HG03558 (cell line): ENCODE measurements around the gene BPIFB6.

Experiments
- ATAC-seq: cut with Tn5 transposase; IDR thresholded peaks from one replicate; pipeline ENCODE4 v1.9.1; 2021; ENCODE audit warnings: moderate number of reproducible peaks; ENCODE audit not compliant: unreplicated experiment; ENCODE audit errors: extremely low read depth

The BPIFB6 gene

GRCh38 chr20:33000802-33001466, 30.5 kb upstream of the BPIFB6 start:
- no peak for ATAC-seq

- no peak for ATAC-seq
Measured at GRCh38 chr20:33002087-33002808, 29.2 kb upstream of the BPIFB6 start.

GRCh38 chr20:33004141-33004751, 27.2 kb upstream of the BPIFB6 start, which contains the start of gene SUN5:
SUN5 (minus strand) TSS chr20:33004433; CDS start chr20:33004340, 93 bp downstream.
- no peak for ATAC-seq

- ATAC-seq = no peak
Measured at GRCh38 chr20:33005132-33005566, 26.3 kb upstream of the BPIFB6 start.

GRCh38 chr20:33005908-33006775, 25.3 kb upstream of the BPIFB6 start:
- ATAC-seq = no peak

- no peak for ATAC-seq
Measured at GRCh38 chr20:33006776-33007375, 24.6 kb upstream of the BPIFB6 start.

- no peak for ATAC-seq
Measured at GRCh38 chr20:33007376-33008335, 23.8 kb upstream of the BPIFB6 start, which contains the start of gene BPIFB2. BPIFB2 (plus strand) TSS chr20:33007704; CDS start chr20:33008575, 871 bp downstream.

- no peak for ATAC-seq
Measured at GRCh38 chr20:33008336-33009213, 22.9 kb upstream of the BPIFB6 start.

- no peak for ATAC-seq
Measured at GRCh38 chr20:33009214-33010132, 22.0 kb upstream of the BPIFB6 start.

GRCh38 chr20:33010133-33010504, 21.3 kb upstream of the BPIFB6 start:
- ATAC-seq = no peak

GRCh38 chr20:33010674-33011449, 20.6 kb upstream of the BPIFB6 start:
- ATAC-seq = no peak

- ATAC-seq = no peak
Measured at GRCh38 chr20:33012327-33013189, 18.9 kb upstream of the BPIFB6 start.

GRCh38 chr20:33013701-33014326, 17.6 kb upstream of the BPIFB6 start:
- ATAC-seq = no peak

- ATAC-seq = no peak
Measured at GRCh38 chr20:33014336-33015113, 16.9 kb upstream of the BPIFB6 start.
